Measurements from ENCODE around the gene C10orf90.

GRCh38 chr10:126561921-126562680, 108.4 kb downstream of the C10orf90 start:
- TF ChIP-seq CTCF (IDR thresholded peaks at IDR 0.05) (no peak), POLR2A (IDR thresholded peaks at IDR 0.05) (no peak)
